ENCODE results near the gene ANO2. TPM values are rescaled to one million over a fixed set of nuclear protein-coding genes. Genes with fewer than 3 reads are reported as not detected.
A peak's percentile ranks its signal among the peaks of the same experiment; 100 is the strongest.
"Not testable (repeated sequence)": the region's sequence is repeated elsewhere in the genome, so short reads cannot be mapped to it uniquely, and the experiment has no call there.

Gene ANO2
- total RNA-seq, 2 experiments from 2014 or later, result not detected

DNA sequence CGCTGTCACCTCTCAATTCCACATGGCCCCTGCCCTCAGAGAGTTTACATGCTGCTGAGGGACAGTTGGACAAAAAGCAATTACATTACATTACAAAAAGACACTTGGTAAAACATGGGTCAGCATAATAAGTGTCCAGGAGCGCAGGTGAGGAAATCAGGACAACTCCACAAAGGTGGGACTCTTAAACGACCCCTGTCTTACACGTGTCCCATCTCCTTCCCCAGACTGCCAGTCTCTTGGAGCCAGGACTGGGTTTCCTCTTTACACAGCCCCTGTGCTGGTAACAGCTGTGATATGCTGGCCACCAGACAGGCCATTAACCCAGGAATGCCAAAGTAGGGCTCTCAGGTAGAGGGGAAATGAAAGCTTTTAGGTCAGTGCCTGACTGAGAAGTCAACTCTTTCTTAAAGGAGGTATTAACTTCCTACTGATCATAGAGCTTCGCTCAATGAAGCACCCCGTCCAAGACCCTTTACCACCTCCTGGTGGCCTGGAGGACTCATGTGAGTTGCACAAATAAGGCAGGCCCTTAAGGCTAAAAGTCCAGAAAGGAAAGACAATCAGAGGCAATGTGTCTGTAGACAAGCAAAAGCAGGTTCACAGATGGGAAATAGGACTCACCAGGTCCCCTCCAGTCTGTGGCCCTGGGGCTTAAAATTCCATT, 55.5 kb downstream of the ANO2 start:
- H3K9me3 Mint-ChIP-seq, result peaks cover 7% of the 10 kb centered on the region
- H3K27ac Mint-ChIP-seq, result no peak overlapping the region
- DNase-seq, result peak; percentile 45
- H3K4me3 Mint-ChIP-seq, result no peak overlapping the region
- peaks cover 49% of the 10 kb centered on the region for H3K27me3 Mint-ChIP-seq
- no peaks in the 10 kb centered on the region for H3K36me3 Mint-ChIP-seq
- peaks cover 8% of the 10 kb centered on the region for H3K4me1 Mint-ChIP-seq

DNA sequence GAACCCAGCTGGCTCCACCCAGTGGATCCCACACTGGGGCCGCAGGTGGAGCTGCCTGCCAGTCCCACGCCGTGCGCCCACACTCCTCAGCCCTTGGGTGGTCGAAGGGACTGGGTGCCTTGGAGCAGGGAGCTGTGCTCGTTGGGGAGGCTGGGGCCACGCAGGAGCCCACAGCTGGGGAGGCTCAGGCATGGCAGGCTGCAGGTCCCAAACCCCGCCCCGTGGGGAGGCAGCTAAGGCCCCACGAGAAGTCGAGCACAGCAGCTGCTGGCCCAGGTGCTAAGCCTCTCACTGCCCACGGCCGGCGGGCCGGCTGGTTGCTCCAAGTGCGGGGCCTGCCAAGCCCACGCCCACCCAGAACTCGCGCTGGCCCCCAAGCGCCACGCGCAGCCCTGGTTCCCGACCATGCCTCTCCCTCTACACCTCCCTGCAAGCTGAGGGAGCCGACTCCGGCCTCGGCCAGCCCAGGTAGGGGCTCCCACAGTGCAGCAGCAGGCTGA, 56.2 kb downstream of the ANO2 start:
- Mint-ChIP-seq H3K4me3 (no peak overlapping the region), H3K27ac (no peak overlapping the region), H3K4me1 (peaks cover 8% of the 10 kb centered on the region), H3K9me3 (peaks cover 4% of the 10 kb centered on the region), H3K36me3 (no peaks in the 10 kb centered on the region), H3K27me3 (peaks cover 44% of the 10 kb centered on the region)
- DNase-seq, result no peak

DNA sequence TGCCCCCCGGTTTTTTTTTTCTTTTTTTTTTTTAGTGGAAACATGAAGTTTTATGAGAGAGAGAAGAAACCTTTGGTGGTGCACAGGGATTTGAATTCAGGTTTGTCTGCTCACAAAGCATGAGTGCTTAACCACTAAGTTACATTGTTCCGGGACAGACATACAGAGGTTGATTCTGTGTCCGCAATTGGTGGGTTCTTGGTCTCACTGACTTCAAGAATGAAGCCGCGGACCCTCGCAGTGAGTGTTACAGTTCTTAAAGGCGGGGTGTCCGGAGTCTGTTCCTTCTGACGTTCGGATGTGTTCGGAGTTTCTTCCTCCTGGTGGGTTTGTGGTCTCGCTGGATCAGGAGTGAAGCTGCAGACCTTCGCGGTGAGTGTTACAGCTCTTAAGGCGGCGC, 57.2 kb downstream of the ANO2 start:
- H3K36me3 Mint-ChIP-seq, DNase-seq, H3K4me1 Mint-ChIP-seq, H3K9me3 Mint-ChIP-seq, H3K27ac Mint-ChIP-seq: not testable (repeated sequence)
- peaks cover 44% of the 10 kb centered on the region for H3K27me3 Mint-ChIP-seq
- H3K4me3 Mint-ChIP-seq, result peak overlapping the region; percentile 79

DNA sequence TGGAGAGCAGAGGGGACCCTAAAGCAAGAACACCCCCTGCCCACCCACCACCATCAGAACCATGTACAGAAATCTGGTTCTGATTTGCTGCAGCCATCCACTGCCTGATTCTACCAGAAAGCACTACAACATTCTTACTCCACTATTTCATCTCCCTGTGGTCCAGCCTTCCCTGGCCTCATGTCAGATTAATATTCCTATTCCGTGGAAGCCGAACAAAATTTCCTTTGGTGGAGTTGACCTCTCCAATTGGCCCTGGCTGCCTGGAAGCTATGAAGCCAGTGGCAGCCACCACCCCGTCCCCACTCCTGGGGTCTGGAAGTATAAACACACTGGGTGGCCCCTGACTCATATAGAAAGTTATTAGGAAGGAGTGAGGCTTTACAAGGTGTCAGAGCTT, 60.2 kb downstream of the ANO2 start:
- Mint-ChIP-seq H3K27ac (no peak overlapping the region), H3K4me3 (no peak overlapping the region), H3K4me1 (peaks cover 8% of the 10 kb centered on the region), H3K27me3 (peaks cover 48% of the 10 kb centered on the region), H3K36me3 (no peaks in the 10 kb centered on the region), H3K9me3 (no peaks in the 10 kb centered on the region)
- DNase-seq, result no peak

DNA sequence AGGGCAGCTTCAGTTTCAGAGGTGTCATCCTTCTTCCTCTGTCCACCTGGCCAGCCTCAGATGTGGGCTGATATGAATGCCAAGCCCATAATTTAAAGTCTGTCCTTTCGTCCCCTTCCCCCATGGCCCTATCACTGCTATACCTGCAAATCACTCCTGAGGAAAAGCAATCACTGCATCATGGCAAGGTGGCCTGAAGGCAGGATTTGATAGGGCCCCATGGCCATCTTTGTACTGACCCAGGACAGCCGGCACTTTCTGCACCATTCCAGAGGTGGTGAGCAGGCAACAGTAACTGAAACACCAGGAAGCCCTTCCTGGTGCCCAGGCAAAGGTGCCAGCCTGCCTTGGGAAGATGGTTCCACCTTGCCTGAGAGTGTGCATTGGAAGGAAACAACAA, 60.8 kb downstream of the ANO2 start:
- Mint-ChIP-seq H3K4me3 (no peak overlapping the region), H3K27me3 (peaks cover 45% of the 10 kb centered on the region), H3K36me3 (no peaks in the 10 kb centered on the region), H3K27ac (no peak overlapping the region), H3K9me3 (no peaks in the 10 kb centered on the region), H3K4me1 (peaks cover 8% of the 10 kb centered on the region)
- DNase-seq, result no peak

DNA sequence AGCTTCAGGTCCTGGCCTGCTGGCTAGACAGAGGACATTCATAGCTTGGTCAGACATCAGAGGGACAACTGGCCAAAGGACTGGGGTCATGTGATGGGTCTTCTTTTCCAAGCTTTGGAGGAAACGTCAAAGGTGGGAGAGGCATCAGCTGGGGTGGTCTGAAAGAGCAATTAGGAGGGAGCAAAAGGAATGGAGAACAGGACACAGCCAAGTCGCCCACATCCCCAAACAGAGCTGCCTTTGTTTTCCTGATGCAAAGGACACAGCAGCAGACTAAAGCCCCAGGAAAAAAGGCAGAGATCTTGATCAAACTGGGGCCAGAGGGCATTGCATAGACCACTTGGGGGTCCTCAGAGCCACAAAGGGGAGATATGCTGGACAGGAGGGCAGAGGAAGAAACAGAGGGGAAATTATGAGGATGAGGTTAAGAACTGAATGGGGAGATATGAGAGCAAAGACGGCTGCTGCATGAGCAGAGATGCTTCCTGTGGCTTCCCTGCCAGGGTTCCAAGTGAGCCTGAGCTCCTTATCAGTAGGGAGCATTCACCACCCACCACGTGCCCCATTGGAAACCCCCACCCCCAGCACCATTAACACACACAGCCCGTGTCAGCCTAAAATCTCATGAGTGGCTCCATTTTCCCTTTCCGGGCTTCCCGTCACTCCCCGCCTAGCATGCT, 62.4 kb downstream of the ANO2 start:
- Mint-ChIP-seq H3K27me3 (peaks cover 34% of the 10 kb centered on the region), H3K36me3 (no peaks in the 10 kb centered on the region), H3K4me1 (no peaks in the 10 kb centered on the region), H3K4me3 (no peak overlapping the region), H3K9me3 (no peaks in the 10 kb centered on the region), H3K27ac (no peak overlapping the region)
- DNase-seq, result no peak

DNA sequence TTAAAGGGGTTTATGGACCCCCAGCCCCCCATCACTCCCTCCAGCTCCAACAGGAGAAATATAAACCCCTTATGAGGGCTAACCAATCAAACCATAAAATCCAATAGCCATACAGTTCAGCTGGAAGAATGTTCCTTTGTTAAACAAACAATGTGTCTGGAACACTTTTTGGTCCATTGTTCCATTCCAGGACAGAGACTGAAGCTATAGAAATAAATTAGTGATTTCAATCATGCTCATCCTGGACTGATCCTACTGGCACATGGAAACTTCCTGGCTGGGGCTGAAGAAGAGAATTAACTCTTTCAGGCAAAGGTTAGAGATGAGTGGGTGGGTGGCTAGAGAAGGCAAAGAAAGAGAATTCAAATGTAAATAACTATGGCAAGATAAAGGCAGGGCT, 63.4 kb downstream of the ANO2 start:
- Mint-ChIP-seq H3K27me3 (peaks cover 30% of the 10 kb centered on the region), H3K27ac (no peak overlapping the region), H3K9me3 (no peaks in the 10 kb centered on the region), H3K4me1 (no peaks in the 10 kb centered on the region), H3K4me3 (no peak overlapping the region), H3K36me3 (no peaks in the 10 kb centered on the region)
- DNase-seq, result no peak

DNA sequence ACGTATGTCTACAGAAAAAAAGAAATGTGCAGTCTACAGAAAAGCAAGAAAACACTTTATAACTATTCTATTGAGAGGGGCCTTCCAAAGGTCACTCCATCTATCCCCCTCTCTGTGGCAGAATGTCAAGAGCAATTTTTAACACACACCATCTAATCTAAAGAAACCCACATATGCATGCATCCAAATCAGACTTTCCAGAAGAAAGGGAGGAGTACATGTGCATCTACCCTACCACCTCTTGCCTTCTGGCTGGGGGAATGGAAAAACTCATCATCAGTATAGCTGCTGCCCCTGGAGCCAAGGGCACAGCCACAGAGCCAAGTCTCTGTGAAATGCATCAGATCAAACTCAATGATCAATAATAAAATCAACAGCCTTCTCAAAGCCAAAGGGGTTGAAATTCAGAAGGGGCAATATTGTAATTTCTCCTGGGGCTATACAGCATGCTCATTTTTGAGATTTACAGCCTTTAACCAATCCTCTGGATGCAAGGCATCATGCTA, 63.9 kb downstream of the ANO2 start:
- no peak for DNase-seq
- Mint-ChIP-seq H3K4me3 (no peak overlapping the region), H3K4me1 (no peaks in the 10 kb centered on the region), H3K27me3 (peaks cover 27% of the 10 kb centered on the region), H3K27ac (no peak overlapping the region), H3K9me3 (no peaks in the 10 kb centered on the region), H3K36me3 (no peaks in the 10 kb centered on the region)

DNA sequence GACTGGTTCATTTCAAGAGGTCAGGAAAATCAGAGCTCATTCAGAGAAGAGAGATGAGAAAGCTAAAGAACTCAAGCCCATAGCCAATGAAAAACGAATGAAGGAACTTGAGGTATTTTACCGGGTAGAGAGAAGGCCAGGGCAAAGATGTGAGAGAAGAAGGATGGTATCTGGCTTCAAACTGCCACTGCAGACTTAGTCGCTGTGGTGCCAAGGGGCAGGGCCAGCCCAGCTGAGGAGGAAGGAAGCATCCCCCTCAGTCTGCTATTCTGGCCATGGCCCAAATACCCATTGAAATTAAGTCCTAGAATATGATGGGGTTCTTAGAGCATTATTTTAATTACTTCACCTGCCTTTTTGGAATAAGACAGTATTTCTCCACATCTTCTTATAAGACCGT, 69.2 kb downstream of the ANO2 start:
- no peak overlapping the region for H3K4me3 Mint-ChIP-seq
- H3K9me3 Mint-ChIP-seq, result no peaks in the 10 kb centered on the region
- peaks cover 6% of the 10 kb centered on the region for H3K27me3 Mint-ChIP-seq
- DNase-seq, result no peak
- no peaks in the 10 kb centered on the region for H3K36me3 Mint-ChIP-seq
- no peaks in the 10 kb centered on the region for H3K4me1 Mint-ChIP-seq
- H3K27ac Mint-ChIP-seq, result no peak overlapping the region

DNA sequence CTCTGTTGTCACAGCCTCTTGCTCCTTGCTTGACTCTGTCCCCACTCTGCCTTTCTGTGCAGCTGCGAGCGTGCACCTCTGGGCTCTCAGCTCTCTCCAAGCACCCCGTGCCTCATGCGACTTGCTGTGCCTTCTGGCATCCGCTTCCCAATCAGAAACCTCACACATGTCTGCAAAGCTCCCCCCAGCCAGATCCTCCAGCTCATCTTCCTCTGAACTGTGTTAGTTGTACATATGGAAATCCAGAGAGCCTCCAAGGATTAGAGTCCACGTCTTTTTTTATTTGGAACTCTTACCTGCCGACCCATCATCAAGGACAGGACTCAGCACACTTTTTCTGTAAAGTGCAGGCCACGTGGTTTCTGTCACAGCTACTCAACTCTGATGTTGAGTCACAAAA, 70.5 kb downstream of the ANO2 start:
- H3K27me3 Mint-ChIP-seq, result peaks cover 6% of the 10 kb centered on the region
- no peak overlapping the region for H3K4me3 Mint-ChIP-seq
- no peaks in the 10 kb centered on the region for H3K36me3 Mint-ChIP-seq
- H3K4me1 Mint-ChIP-seq, result no peaks in the 10 kb centered on the region
- no peak overlapping the region for H3K27ac Mint-ChIP-seq
- DNase-seq, result no peak
- H3K9me3 Mint-ChIP-seq, result no peaks in the 10 kb centered on the region

DNA sequence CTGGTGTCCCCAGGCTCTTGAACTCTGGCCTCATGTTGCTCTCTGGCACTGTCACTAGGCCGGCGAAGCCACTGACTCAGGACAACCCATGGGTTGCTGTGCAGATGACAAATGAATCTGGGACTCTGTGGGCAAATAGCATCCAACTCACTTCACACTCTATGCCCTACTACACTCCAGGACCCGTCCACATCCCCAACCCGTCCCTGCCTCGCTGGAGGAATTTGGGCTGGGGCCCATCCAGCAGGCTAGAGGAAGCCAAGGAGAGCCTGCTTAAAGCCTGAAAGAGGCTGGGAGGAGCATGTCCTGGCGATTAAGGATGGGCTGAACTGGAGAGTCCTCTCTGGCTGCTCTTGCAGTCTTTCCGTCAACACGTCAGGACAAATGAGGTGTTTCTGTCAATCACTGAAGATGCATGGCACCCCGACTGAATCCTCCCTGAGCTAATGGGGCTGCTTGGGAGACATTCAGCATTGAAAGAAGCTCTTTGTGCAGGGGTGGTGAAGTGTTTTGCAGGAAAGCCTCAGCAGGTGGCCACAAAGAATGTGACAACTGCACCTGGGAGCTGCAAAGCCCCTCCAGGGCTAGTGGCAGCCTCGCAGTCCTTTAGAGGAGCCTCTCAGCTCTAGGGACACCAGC, 71.7 kb downstream of the ANO2 start:
- H3K9me3 Mint-ChIP-seq, result no peaks in the 10 kb centered on the region
- no peaks in the 10 kb centered on the region for H3K36me3 Mint-ChIP-seq
- H3K27ac Mint-ChIP-seq, result no peak overlapping the region
- no peak for DNase-seq
- no peaks in the 10 kb centered on the region for H3K4me1 Mint-ChIP-seq
- no peak overlapping the region for H3K4me3 Mint-ChIP-seq
- H3K27me3 Mint-ChIP-seq, result peaks cover 6% of the 10 kb centered on the region

DNA sequence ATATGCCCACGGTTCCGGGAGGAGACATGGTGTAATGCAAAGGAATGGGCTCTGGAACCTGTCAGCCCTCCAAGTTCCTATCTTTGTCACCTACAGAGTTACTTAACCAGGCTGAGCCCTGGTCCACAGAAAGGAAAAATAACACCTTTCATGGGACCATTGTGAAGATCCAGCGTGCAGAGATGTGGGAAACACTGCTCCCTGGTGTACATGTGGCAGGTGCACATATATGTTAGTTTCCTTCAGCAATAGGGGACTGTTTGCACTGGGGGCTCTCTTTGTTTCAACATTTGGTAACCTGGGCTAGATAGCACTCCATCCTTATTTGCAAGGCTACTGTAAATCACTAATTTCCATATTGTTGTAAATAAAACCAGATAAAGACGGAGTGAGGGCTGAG, 72.3 kb downstream of the ANO2 start:
- H3K4me3 Mint-ChIP-seq, result no peak overlapping the region
- H3K4me1 Mint-ChIP-seq, result no peaks in the 10 kb centered on the region
- DNase-seq, result no peak
- no peaks in the 10 kb centered on the region for H3K9me3 Mint-ChIP-seq
- H3K36me3 Mint-ChIP-seq, result no peaks in the 10 kb centered on the region
- H3K27ac Mint-ChIP-seq, result no peak overlapping the region
- H3K27me3 Mint-ChIP-seq, result peaks cover 6% of the 10 kb centered on the region

DNA sequence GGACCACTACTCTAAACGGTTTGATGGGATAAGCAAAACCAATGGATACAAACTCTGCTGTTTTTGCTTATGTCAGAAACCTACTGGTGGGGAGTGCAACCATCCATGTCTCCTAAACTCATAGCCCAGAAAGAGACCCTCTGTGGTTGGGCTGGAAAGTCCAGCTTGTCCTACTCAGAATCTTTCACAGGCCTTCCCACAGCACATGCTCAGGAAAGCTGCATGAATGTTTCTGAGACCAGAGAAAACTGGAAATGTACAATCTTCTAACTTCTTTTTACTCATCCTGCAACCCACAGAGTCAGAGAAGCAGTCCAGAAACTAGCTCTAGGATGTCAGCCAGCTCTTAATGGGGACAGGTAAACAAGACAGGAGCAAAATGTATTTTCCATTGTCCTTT, 73.3 kb downstream of the ANO2 start:
- Mint-ChIP-seq H3K4me1 (no peaks in the 10 kb centered on the region), H3K27me3 (peaks cover 6% of the 10 kb centered on the region), H3K9me3 (no peaks in the 10 kb centered on the region), H3K36me3 (no peaks in the 10 kb centered on the region), H3K27ac (no peak overlapping the region), H3K4me3 (no peak overlapping the region)
- no peak for DNase-seq

DNA sequence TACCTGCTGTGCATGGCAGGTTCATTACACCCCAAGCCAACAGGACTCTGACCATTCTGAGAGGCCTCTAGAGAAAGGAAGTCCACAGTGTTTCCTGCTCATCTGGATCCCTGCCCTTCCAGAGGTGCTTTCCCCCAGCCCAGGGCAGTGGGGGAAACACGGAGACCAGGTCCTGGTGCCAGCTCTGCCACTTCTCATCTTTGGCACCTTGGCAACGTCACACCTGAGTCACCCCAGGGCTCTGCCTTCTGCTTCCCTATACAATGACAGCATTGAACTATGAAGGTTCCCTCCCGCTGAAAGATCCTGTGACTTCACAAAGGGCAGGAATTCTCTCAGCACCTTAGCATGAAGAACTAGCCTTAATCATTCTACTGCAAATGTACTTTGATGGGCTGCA, 74.9 kb downstream of the ANO2 start:
- no peak for DNase-seq
- no peaks in the 10 kb centered on the region for H3K36me3 Mint-ChIP-seq
- H3K4me1 Mint-ChIP-seq, result no peaks in the 10 kb centered on the region
- no peak overlapping the region for H3K27ac Mint-ChIP-seq
- H3K27me3 Mint-ChIP-seq, result no peaks in the 10 kb centered on the region
- no peaks in the 10 kb centered on the region for H3K9me3 Mint-ChIP-seq
- no peak overlapping the region for H3K4me3 Mint-ChIP-seq

DNA sequence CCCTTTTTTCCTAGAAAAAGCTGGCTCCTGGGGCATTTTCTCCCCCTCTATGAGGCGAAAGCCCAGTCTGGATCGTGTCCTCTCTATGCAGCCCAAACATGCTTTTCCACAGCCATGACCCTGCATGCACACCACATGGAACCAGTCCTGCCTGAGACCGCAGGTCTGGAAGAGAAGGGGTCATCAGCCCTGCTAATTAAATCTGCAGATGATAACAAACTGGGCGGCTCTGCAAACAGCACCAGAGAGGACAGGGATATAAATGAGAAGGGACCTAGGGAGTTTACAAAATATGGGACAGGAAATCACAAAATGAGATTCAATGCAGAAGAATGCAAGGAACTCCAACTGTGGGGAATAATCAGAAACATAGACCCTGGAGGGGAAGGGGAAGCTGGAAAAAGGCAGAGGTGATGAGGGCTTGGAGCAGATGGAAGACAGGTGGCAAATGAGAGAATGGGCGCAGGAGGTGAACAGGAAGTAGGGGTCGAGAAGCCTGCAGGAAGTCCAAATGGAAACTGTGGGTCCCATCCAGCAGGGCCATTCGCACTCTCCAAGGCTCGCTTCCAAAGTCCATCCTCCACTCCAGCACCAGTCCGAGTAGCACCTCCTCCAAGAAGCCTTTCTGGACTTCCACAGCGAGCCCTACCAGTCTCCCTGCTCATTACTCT, 76.3 kb downstream of the ANO2 start:
- Mint-ChIP-seq H3K27ac (no peak overlapping the region), H3K9me3 (no peaks in the 10 kb centered on the region), H3K36me3 (no peaks in the 10 kb centered on the region), H3K4me1 (no peaks in the 10 kb centered on the region), H3K27me3 (no peaks in the 10 kb centered on the region), H3K4me3 (no peak overlapping the region)
- no peak for DNase-seq

All from activated naive CD8-positive, alpha-beta T cell treated with anti-CD3 and anti-CD28 coated beads for 36 hours (primary cell).